GM12873 (cell line): Measurements from ENCODE around the gene SPX.

Experiments used
- CTCF ChIP-seq: IDR thresholded peaks from 2 replicates; pipeline ENCODE4 v1.5.1; 2012; ENCODE audit warnings: low read depth, mild to moderate bottlenecking, moderate library complexity, low read length, control low read depth; ENCODE audit not compliant: insufficient read depth; ENCODE audit errors: missing control alignments

Gene SPX

GRCh38 chr12:21562859-21563258, 36.8 kb downstream of the SPX start:
- TF ChIP-seq CTCF, result no peak

- no peak for TF ChIP-seq CTCF
Measured at GRCh38 chr12:21566223-21566906, 40.3 kb downstream of the SPX start.

GRCh38 chr12:21566907-21567394, 40.9 kb downstream of the SPX start:
- no peak for TF ChIP-seq CTCF

GRCh38 chr12:21568115-21568514, 42.0 kb downstream of the SPX start:
- TF ChIP-seq CTCF, result no peak

GRCh38 chr12:21571046-21571445, 45.0 kb downstream of the SPX start:
- no peak for TF ChIP-seq CTCF

GRCh38 chr12:21573733-21574358, 47.8 kb downstream of the SPX start:
- TF ChIP-seq CTCF, result no peak

- no peak for TF ChIP-seq CTCF
Measured at GRCh38 chr12:21576431-21576830, 50.3 kb downstream of the SPX start.
